ENCODE results near the gene GRIK5.

GRIK5 gene

DNA sequence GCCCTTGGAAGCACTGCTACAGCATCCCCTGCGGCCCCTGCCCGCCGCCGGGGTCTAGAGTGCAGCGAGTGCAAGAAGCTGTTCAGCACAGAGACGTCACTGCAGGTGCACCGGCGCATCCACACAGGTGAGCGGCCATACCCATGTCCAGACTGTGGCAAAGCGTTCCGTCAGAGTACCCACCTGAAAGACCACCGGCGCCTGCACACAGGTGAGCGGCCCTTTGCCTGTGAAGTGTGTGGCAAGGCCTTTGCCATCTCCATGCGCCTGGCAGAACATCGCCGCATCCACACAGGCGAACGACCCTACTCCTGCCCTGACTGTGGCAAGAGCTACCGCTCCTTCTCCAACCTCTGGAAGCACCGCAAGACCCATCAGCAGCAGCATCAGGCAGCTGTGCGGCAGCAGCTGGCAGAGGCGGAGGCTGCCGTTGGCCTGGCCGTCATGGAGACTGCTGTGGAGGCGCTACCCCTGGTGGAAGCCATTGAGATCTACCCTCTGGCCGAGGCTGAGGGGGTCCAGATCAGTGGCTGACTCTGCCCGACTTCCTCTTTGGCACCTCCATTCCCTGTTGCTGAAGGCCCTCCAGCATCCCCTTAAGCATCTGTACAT lies 10.9 kb upstream of the GRIK5 start:
- TF ChIP-seq CTCF (IDR thresholded peaks at IDR 0.05; ENCODE audit: unreplicated experiment in 3 of 3), result no peak
- Mint-ChIP-seq H3K4me1 (peaks cover 23% of the 10 kb centered on the region), H3K9me3 (no peaks in the 10 kb centered on the region), H3K27me3 (ENCODE audit: low read depth) (no peaks in the 10 kb centered on the region), H3K36me3 (ENCODE audit: low read depth) (peaks cover 40% of the 10 kb centered on the region), H3K27ac (no peak overlapping the region), H3K4me3 (peak overlapping the region in 1 of 3 experiments; percentile 74)

- Mint-ChIP-seq H3K4me1 (peaks cover 30% of the 10 kb centered on the region), H3K27ac (no peak overlapping the region), H3K4me3 (peak overlapping the region in 2 of 3 experiments; percentile 18 to 46), H3K27me3 (ENCODE audit: low read depth) (no peaks in the 10 kb centered on the region), H3K9me3 (no peaks in the 10 kb centered on the region), H3K36me3 (ENCODE audit: low read depth) (peaks cover 37% of the 10 kb centered on the region)
- TF ChIP-seq CTCF (IDR thresholded peaks at IDR 0.05; ENCODE audit: unreplicated experiment in 3 of 3), result no peak
Measured at GRCh38 chr19:42079886-42080763, 10.1 kb upstream of the GRIK5 start.

GRCh38 chr19:42079276-42079669 lies 9.3 kb upstream of the GRIK5 start:
- Mint-ChIP-seq H3K9me3 (no peaks in the 10 kb centered on the region), H3K4me1 (peaks cover 31% of the 10 kb centered on the region), H3K36me3 (ENCODE audit: low read depth) (peaks cover 34% of the 10 kb centered on the region), H3K27ac (no peak overlapping the region), H3K27me3 (ENCODE audit: low read depth) (no peaks in the 10 kb centered on the region), H3K4me3 (peak overlapping the region; percentile 36 to 68 (median 44))
- no peak for TF ChIP-seq CTCF (IDR thresholded peaks at IDR 0.05; ENCODE audit: unreplicated experiment in 3 of 3)

DNA sequence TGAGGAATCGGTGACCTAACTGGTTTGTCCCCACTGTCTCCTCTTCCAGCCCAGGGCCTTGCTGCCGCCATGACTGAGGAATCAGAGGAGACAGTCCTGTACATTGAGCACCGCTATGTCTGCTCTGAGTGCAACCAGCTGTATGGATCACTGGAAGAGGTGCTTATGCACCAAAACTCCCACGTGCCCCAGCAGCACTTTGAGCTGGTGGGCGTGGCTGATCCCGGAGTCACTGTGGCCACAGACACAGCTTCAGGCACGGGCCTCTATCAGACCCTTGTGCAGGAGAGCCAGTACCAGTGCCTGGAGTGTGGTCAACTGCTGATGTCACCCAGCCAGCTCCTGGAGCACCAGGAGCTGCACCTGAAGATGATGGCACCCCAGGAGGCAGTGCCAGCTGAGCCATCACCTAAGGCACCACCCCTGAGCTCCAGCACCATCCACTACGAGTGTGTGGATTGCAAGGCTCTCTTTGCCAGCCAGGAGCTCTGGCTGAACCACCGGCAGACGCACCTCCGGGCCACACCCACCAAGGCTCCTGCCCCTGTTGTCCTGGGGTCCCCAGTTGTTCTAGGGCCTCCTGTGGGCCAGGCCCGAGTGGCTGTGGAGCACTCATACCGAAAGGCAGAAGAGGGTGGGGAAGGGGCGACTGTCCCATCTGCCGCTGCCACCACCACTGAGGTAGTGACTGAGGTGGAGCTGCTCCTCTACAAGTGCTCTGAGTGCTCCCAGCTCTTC lies 8.7 kb upstream of the GRIK5 start:
- no peaks in the 10 kb centered on the region for H3K27me3 Mint-ChIP-seq (ENCODE audit: low read depth)
- H3K36me3 Mint-ChIP-seq (ENCODE audit: low read depth), result peaks cover 30% of the 10 kb centered on the region
- H3K4me3 Mint-ChIP-seq, result peak overlapping the region; percentile 93 to 94 (median 93)
- TF ChIP-seq CTCF (IDR thresholded peaks at IDR 0.05; ENCODE audit: unreplicated experiment in 3 of 3), result no peak
- H3K27ac Mint-ChIP-seq, result no peak overlapping the region
- peaks cover 31% of the 10 kb centered on the region for H3K4me1 Mint-ChIP-seq
- no peaks in the 10 kb centered on the region for H3K9me3 Mint-ChIP-seq

- H3K36me3 Mint-ChIP-seq (ENCODE audit: low read depth), result peaks cover 28% of the 10 kb centered on the region
- peaks cover 33% of the 10 kb centered on the region for H3K4me1 Mint-ChIP-seq
- peak overlapping the region; percentile 93 to 94 (median 93) for H3K4me3 Mint-ChIP-seq
- no peaks in the 10 kb centered on the region for H3K27me3 Mint-ChIP-seq (ENCODE audit: low read depth)
- H3K9me3 Mint-ChIP-seq, result no peaks in the 10 kb centered on the region
- H3K27ac Mint-ChIP-seq, result peak overlapping the region in 1 of 3 experiments; percentile 45
- TF ChIP-seq CTCF (IDR thresholded peaks at IDR 0.05; ENCODE audit: unreplicated experiment in 3 of 3), result no peak
Measured at GRCh38 chr19:42078058-42078457, 8.1 kb upstream of the GRIK5 start.

Measured in nephron (organoid).